Loucy (cell line): Measurements from ENCODE around the gene ZNF613.
A peak's percentile ranks its signal among the peaks of the same experiment; 100 is the strongest.

Source experiments
- H2AFZ ChIP-seq: fragments of 200-600 bp; sonication (generic); 2 replicates; pipeline ENCODE4 v1.6.0; 2016; ENCODE audit warnings: antibody characterized with exemption, mild to moderate bottlenecking, low read length, moderate library complexity
- H3F3A ChIP-seq: fragments of 200-600 bp; 2 replicates; pipeline ENCODE4 v1.6.0; 2016; ENCODE audit warnings: antibody characterized with exemption, low read depth, mild to moderate bottlenecking
- H3K27me3 ChIP-seq: fragments of 200-600 bp; sonication (generic); 2 replicates; pipeline ENCODE4 v1.6.1; 2014; ENCODE audit warnings: low read length, mild to moderate bottlenecking; ENCODE audit not compliant: insufficient read depth, poor library complexity, severe bottlenecking
- H3K36me3 ChIP-seq: fragments of 200-600 bp; sonication (generic); 2 replicates; pipeline ENCODE4 v1.6.1; 2016; ENCODE audit warnings: low read length; ENCODE audit not compliant: insufficient read depth
- H3K4me1 ChIP-seq: fragments of 200-600 bp; sonication (generic); 2 replicates; pipeline ENCODE4 v1.5.1; 2014; ENCODE audit warnings: low read length, mild to moderate bottlenecking; ENCODE audit not compliant: insufficient read depth, poor library complexity, severe bottlenecking
- H3K4me2 ChIP-seq: fragments of 200-600 bp; sonication (generic); 2 replicates; pipeline ENCODE4 v1.6.0; 2014; ENCODE audit warnings: antibody characterized with exemption, low read length, low read depth, mild to moderate bottlenecking; ENCODE audit not compliant: poor library complexity, severe bottlenecking
- H3K4me3 ChIP-seq: fragments of 200-600 bp; sonication (generic); 2 replicates; pipeline ENCODE4 v1.5.1; 2014; ENCODE audit warnings: low read length, mild to moderate bottlenecking, mixed read lengths; ENCODE audit not compliant: poor library complexity, severe bottlenecking
- H3K79me2 ChIP-seq: fragments of 200-600 bp; sonication (generic); 2 replicates; pipeline ENCODE4 v1.6.1; 2014; ENCODE audit warnings: low read length; ENCODE audit not compliant: insufficient read depth
- H3K9ac ChIP-seq: fragments of 200-600 bp; sonication (generic); 2 replicates; pipeline ENCODE4 v1.6.0; 2014; ENCODE audit warnings: mild to moderate bottlenecking, low read depth, low read length, moderate library complexity; ENCODE audit not compliant: poor library complexity, severe bottlenecking
- H3K9me2 ChIP-seq: fragments of 200-600 bp; sonication (generic); replicated peaks from 2 replicates; pipeline ENCODE4 v1.6.1; 2016; ENCODE audit warnings: low read depth, low read length, mixed read lengths
- H3K9me3 ChIP-seq: fragments of 200-600 bp; sonication (generic); 2 replicates; pipeline ENCODE4 v1.6.1; 2014; ENCODE audit warnings: mild to moderate bottlenecking, antibody characterized with exemption, low read length, low read depth; ENCODE audit not compliant: insufficient read depth
- H4K20me1 ChIP-seq: fragments of 200-600 bp; sonication (generic); 2 replicates; pipeline ENCODE4 v1.6.0; 2014; ENCODE audit warnings: antibody characterized with exemption, low read length, mild to moderate bottlenecking; ENCODE audit not compliant: insufficient read depth, poor library complexity, severe bottlenecking
- EZH2phosphoT487 ChIP-seq: fragments of 200-600 bp; IDR thresholded peaks from 2 replicates; pipeline ENCODE4 v1.6.1; 2018; ENCODE audit warnings: antibody characterized with exemption, mild to moderate bottlenecking, moderate library complexity, borderline replicate concordance
- TF ChIP-seq, protein P1 (sequence below): fragments of 200-600 bp; sonication (generic); conservative IDR thresholded peaks from 2 replicates; pipeline ENCODE4 v1.5.1; 2014; ENCODE audit warnings: mild to moderate bottlenecking, antibody characterized with exemption, low read length

ZNF613 gene

DNA sequence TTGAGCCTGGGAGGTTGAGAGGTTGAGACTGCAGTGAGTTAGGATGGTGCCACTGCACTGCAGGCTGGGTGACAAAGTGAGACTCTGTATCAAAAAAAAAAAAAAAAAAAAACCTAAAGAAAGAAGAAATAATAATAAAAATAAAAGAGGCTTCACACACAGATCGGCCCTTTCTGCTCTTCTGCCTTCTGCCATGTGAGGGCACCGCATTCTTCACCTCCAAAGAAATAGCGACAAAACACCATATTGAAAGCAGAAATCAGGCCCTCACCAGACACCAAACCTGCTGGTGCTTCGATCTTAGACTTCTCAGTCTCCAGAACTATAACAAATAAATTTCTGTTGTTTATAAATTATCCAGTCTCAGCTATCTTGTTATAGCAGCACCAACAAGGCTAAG lies 25.4 kb upstream of the ZNF613 start:
- Histone ChIP-seq H3K9ac (peak overlapping the region; percentile 93), H3K79me2 (peaks cover 70% of the 10 kb centered on the region), H3K9me2 (no peaks in the 10 kb centered on the region), H2AFZ (no peak overlapping the region), H3K4me3 (peak overlapping the region; percentile 80), H3F3A (no peaks in the 10 kb centered on the region), H3K4me2 (peak overlapping the region; percentile 92), H3K36me3 (peaks cover 44% of the 10 kb centered on the region), H3K4me1 (peaks cover 16% of the 10 kb centered on the region), H4K20me1 (peaks cover 11% of the 10 kb centered on the region), H3K9me3 (peaks cover 21% of the 10 kb centered on the region; the same call in 1 of the 2 replicates), H3K27me3 (no peaks in the 10 kb centered on the region)
- TF ChIP-seq, protein P1, sequence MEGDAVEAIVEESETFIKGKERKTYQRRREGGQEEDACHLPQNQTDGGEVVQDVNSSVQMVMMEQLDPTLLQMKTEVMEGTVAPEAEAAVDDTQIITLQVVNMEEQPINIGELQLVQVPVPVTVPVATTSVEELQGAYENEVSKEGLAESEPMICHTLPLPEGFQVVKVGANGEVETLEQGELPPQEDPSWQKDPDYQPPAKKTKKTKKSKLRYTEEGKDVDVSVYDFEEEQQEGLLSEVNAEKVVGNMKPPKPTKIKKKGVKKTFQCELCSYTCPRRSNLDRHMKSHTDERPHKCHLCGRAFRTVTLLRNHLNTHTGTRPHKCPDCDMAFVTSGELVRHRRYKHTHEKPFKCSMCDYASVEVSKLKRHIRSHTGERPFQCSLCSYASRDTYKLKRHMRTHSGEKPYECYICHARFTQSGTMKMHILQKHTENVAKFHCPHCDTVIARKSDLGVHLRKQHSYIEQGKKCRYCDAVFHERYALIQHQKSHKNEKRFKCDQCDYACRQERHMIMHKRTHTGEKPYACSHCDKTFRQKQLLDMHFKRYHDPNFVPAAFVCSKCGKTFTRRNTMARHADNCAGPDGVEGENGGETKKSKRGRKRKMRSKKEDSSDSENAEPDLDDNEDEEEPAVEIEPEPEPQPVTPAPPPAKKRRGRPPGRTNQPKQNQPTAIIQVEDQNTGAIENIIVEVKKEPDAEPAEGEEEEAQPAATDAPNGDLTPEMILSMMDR = peak; percentile 32
- no peak for TF ChIP-seq EZH2phosphoT487

GRCh38 chr19:51903192-51903591 lies 24.1 kb upstream of the ZNF613 start:
- Histone ChIP-seq H2AFZ (no peak overlapping the region), H3K4me3 (peak overlapping the region; percentile 80), H3K79me2 (peaks cover 66% of the 10 kb centered on the region), H3F3A (no peaks in the 10 kb centered on the region), H3K9ac (peak overlapping the region; percentile 93), H3K9me3 (peaks cover 17% of the 10 kb centered on the region; the same call in 1 of the 2 replicates), H3K9me2 (no peaks in the 10 kb centered on the region), H3K27me3 (no peaks in the 10 kb centered on the region), H3K4me2 (peak overlapping the region; percentile 92), H4K20me1 (peaks cover 11% of the 10 kb centered on the region), H3K36me3 (peaks cover 30% of the 10 kb centered on the region; the same call in 1 of the 2 replicates), H3K4me1 (peaks cover 16% of the 10 kb centered on the region)
- TF ChIP-seq EZH2phosphoT487 = no peak
- TF ChIP-seq, protein P1 = no peak

DNA sequence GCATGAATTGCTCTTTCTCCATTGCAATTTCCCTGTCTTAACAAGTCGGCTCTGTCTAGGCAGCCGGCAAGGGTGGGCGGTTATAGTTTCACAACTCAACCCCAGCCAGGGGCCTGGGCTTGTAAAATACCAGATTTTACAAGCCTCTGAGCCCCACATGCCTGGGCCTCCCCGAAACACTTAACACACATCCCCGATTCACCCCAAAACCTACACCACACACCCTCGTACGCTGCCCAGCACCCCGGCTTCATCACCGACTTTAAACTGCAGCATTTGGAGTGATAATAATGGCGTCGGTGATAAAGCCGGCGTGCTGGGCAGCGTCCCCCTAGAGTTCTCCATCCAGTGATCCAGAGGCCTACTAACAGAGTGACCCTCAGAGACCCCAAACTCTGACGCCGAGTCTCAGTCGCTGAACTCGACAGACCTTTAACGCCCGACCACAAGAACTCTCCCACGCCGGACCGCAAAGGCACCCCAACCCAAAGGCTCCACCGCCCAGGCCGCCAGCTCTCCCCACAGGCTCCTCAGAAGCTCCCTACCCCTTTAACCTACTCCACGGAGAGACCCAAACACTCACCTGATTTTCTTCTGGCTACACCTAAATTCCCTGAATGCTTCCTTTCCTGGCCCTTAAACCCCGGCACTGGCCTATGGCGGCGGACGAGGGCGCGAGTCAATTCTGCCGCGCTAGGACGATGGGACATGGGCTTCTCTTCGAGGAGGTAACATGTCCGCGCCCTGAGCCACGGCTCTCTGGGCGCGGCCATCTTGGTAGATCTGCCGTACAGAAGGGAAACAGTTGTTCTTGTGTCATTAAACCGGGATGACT lies 22.7 kb upstream of the ZNF613 start, which contains the start of gene ZNF649:
Gene ZNF649, minus strand, starts transcription at position 687 of the 835 bp plus-strand sequence. CDS start 4,910 bp downstream, outside the sequence.
- TF ChIP-seq EZH2phosphoT487 = no peak
- TF ChIP-seq, protein P1 = 0 out of 2 replicates have a peak, but pooled peaks have one; percentile 26
- H3K79me2 ChIP-seq = peaks cover 53% of the 10 kb centered on the region
- peak within 1 kb of the TSS; percentile 83 for H2AFZ ChIP-seq

More for the DNA sequence above, 22.7 kb upstream of the ZNF613 start, which contains the start of gene ZNF649:
- H4K20me1 ChIP-seq = peaks cover 11% of the 10 kb centered on the region
- H3K9me2 ChIP-seq = no peaks in the 10 kb centered on the region
- peaks cover 16% of the 10 kb centered on the region for H3K4me1 ChIP-seq
- peak within 1 kb of the TSS; percentile 80 for H3K4me3 ChIP-seq
- no peaks in the 10 kb centered on the region for H3F3A ChIP-seq
- no peaks in the 10 kb centered on the region for H3K27me3 ChIP-seq
- H3K36me3 ChIP-seq = peaks cover 17% of the 10 kb centered on the region; the same call in 1 of the 2 replicates
- H3K4me2 ChIP-seq = peak within 1 kb of the TSS; percentile 92
- peak within 1 kb of the TSS; percentile 93 for H3K9ac ChIP-seq
- H3K9me3 ChIP-seq = peaks cover 12% of the 10 kb centered on the region; the same call in 1 of the 2 replicates
